Measurements from ENCODE around the gene NMNAT3.
"Not testable (repeated sequence)": the region's sequence is repeated elsewhere in the genome, so short reads cannot be mapped to it uniquely, and the experiment has no call there.

Gene NMNAT3

GRCh38 chr3:139587797-139588196 lies 90.0 kb downstream of the NMNAT3 start:
- DNase-seq (ENCODE audit: low read depth) = no peak
- no peak for TF ChIP-seq CTCF (conservative IDR thresholded peaks at IDR 0.05; ENCODE audit: low read depth, low read length)
- no peak overlapping the region for H3K4me3 ChIP-seq (ENCODE audit: low read length)

DNA sequence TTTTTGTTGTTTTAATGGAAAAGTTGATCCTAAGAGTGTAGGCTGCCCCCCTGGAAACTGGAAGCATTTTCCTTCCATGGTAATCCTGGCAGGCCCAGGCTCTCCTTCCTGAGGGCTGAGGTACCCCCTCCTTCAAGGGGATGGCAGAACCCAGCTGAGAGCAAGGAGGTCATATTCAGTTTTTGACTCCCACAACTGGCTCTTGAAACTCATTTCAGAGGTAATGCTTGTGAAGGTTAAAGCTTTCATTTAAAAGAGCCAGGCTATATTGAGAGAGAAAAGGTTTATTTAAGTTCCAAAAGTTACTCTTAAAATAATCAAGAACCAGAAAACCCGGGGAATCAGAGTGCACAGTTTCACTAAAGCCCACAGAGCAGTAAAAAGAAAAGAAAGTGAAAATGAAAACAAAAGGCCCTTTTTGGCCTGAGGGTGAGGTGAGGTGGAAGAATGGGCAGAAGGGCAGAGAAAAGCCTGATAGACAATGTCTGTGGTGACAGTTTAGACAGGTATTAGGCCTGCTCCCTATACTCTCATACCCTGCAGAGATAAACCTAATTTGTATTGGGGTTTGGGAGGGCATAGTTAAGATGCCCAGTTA lies 91.3 kb downstream of the NMNAT3 start:
- TF ChIP-seq CTCF (conservative IDR thresholded peaks at IDR 0.05; ENCODE audit: low read depth, low read length) = no peak
- no peak for DNase-seq (ENCODE audit: low read depth)
- H3K4me3 ChIP-seq (ENCODE audit: low read length) = no peak overlapping the region

DNA sequence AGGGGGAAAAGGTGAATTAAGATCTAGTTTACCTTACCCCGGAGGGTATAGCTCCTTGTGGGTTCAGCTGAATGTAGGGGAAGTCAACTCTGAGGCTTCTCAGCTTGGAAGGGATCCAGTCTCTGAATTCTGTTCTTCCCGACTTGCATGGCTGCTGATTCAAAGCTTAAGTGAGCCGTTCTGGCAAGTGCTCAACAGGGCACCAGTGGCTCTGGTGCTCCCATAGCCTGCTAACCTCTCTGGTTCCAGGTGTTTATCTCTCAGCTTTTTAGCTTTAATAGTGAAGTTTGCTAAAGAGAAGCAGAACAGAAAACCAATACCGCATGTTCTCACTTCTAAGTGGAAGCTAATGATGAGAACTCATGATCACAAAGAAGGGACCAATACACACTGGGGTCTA lies 92.0 kb downstream of the NMNAT3 start:
- no peak for TF ChIP-seq CTCF (conservative IDR thresholded peaks at IDR 0.05; ENCODE audit: low read depth, low read length)
- no peak overlapping the region for H3K4me3 ChIP-seq (ENCODE audit: low read length)
- DNase-seq (ENCODE audit: low read depth) = no peak

DNA sequence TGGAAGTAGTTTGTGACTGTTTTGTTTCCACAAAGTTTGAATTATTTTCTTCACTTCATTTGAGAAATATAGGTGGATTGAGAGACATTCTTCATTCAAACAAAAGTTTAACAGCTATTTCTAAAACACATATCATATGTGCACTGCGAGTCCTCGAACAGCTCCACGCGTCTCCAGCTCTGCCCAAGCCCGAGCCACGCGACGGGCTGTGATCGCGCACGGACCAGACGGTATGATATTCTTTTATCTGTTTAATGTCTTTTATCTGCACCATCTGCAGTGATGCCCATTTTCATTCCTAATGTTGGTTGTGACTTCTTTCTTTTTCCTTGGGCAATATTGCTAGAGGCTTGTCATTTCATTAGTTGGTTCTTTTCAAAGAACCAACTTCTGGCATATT lies 94.1 kb downstream of the NMNAT3 start:
- H3K4me3 ChIP-seq (ENCODE audit: low read length); DNase-seq (ENCODE audit: low read depth): not testable (repeated sequence)

GRCh38 chr3:139578783-139579182 lies 99.0 kb downstream of the NMNAT3 start:
- no peak for TF ChIP-seq CTCF (conservative IDR thresholded peaks at IDR 0.05; ENCODE audit: low read depth, low read length)
- no peak for DNase-seq (ENCODE audit: low read depth)
- H3K4me3 ChIP-seq (ENCODE audit: low read length) = no peak overlapping the region

DNA sequence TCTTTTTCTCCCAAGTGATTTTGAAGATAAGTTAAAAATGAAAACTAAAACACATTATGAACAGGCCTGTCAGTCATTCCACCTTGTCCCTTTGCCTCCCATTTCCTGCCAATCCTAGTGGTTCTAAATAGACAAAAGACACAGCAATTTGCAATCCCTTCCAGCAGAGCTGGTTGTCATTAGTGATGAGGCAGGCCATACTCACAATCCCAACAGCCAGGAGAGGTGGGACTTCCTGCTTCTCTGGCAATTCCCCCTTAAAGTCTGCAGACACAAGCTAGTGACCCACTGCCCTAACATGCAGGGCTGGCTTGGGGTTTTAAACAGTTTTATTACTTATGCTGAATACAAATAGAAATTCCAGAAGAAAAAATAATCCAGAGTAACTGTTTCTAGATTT lies 99.9 kb downstream of the NMNAT3 start:
- TF ChIP-seq CTCF (conservative IDR thresholded peaks at IDR 0.05; ENCODE audit: low read depth, low read length) = no peak
- no peak overlapping the region for H3K4me3 ChIP-seq (ENCODE audit: low read length)
- DNase-seq (ENCODE audit: low read depth) = no peak

DNA sequence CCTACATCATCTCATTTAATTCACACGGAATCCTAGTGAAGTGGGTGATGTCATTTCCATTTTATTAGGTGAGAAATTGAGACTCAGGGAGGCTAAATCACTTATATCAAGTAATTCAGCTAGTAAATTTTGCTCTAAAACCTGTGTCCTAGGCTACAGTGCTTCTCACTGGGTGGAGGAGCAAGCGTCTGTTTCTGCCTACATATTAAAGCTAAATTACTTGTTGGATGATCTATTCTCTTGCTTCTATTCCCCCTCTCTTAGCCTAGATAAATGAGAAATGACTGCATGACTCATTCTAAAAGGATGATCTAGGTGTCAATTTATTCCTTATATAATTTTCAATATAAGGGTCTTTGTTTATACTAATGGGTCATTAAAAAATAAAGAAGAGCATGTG lies 100.4 kb downstream of the NMNAT3 start:
- TF ChIP-seq CTCF (conservative IDR thresholded peaks at IDR 0.05; ENCODE audit: low read depth, low read length) = no peak
- DNase-seq (ENCODE audit: low read depth) = no peak
- no peak overlapping the region for H3K4me3 ChIP-seq (ENCODE audit: low read length)

Data from retinal pigment epithelial cell (primary cell).